ENCODE measurements around the gene ZNF554.

ZNF554 gene

DNA sequence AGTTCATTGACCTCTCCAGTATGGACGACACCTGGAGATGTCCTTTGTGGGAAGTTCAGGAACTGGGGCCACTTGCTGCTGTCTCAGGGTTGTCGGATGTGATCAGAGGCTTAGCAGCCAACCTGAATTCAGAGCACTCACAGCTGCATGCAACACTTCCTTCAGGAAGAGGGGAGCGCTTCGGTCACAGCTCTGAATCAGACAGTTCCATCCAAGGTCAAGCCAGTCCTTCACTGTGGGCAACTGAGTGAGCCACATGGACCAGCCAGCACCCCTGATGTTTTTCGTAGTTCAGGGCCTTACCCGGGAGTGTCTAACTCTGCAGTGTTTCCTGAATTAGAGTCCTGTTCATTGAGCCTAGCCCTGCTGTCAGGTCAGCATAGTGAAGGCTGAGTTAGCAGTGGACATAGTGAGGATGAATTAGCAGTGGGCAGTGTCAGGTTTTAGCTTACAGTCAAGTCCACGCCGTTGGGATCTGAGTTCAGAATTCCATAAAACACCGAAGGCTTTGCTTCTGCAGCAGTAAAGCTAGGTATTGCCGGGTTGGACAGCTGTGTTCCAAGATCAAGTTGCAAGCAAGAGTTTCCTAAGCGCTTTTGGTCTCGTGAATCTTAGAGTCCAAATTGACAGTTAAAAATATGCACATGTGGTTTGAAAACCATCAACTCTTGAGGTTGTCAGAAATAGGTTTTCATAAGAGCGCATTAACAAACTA, 26.7 kb downstream of the ZNF554 start:
- TF ChIP-seq SIN3A (IDR thresholded peaks at IDR 0.05; ENCODE audit: borderline replicate concordance, insufficient read depth, low read length) (no peak), TAF1 (IDR thresholded peaks at IDR 0.05; ENCODE audit: borderline replicate concordance, insufficient read depth, low read length) (no peak), FOXP2 (optimal IDR thresholded peaks at IDR 0.05; ENCODE audit: borderline replicate concordance, extremely low read depth, extremely low read length, insufficient read depth) (no peak), POLR2AphosphoS5 (IDR thresholded peaks at IDR 0.05; ENCODE audit: low read depth, low read length) (no peak)

DNA sequence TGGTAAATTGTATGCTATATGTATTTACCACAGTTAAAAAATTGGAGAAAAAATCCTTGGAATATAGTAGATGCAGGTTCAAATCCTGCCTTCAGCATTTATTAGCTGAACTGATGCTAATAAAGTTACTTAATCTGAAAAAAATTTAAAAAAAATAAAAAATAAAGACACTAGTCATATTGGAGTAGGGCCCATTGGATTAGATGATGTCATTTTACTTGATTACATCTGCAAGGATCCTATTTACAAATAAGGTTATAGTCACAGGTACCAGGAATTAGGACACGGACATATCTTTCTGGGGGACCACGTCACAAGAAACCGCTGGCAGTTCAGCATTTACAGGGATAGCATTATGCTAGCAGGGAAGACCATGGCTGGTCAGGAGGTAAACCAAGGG, 27.8 kb downstream of the ZNF554 start:
- TF ChIP-seq, protein P1, sequence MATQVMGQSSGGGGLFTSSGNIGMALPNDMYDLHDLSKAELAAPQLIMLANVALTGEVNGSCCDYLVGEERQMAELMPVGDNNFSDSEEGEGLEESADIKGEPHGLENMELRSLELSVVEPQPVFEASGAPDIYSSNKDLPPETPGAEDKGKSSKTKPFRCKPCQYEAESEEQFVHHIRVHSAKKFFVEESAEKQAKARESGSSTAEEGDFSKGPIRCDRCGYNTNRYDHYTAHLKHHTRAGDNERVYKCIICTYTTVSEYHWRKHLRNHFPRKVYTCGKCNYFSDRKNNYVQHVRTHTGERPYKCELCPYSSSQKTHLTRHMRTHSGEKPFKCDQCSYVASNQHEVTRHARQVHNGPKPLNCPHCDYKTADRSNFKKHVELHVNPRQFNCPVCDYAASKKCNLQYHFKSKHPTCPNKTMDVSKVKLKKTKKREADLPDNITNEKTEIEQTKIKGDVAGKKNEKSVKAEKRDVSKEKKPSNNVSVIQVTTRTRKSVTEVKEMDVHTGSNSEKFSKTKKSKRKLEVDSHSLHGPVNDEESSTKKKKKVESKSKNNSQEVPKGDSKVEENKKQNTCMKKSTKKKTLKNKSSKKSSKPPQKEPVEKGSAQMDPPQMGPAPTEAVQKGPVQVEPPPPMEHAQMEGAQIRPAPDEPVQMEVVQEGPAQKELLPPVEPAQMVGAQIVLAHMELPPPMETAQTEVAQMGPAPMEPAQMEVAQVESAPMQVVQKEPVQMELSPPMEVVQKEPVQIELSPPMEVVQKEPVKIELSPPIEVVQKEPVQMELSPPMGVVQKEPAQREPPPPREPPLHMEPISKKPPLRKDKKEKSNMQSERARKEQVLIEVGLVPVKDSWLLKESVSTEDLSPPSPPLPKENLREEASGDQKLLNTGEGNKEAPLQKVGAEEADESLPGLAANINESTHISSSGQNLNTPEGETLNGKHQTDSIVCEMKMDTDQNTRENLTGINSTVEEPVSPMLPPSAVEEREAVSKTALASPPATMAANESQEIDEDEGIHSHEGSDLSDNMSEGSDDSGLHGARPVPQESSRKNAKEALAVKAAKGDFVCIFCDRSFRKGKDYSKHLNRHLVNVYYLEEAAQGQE (IDR thresholded peaks at IDR 0.05; ENCODE audit: insufficient read depth in 1 of 2, low read depth in 2 of 2, low read length in 2 of 2), result no peak
- TF ChIP-seq SIN3A (IDR thresholded peaks at IDR 0.05; ENCODE audit: borderline replicate concordance, insufficient read depth, low read length), result no peak
- no peak for TF ChIP-seq POLR2AphosphoS5 (IDR thresholded peaks at IDR 0.05; ENCODE audit: low read depth, low read length)
- no peak for TF ChIP-seq FOXP2 (optimal IDR thresholded peaks at IDR 0.05; ENCODE audit: borderline replicate concordance, extremely low read depth, extremely low read length, insufficient read depth)
- no peak for TF ChIP-seq TAF1 (IDR thresholded peaks at IDR 0.05; ENCODE audit: borderline replicate concordance, insufficient read depth, low read length)

GRCh38 chr19:2848616-2849015, 28.9 kb downstream of the ZNF554 start:
- TF ChIP-seq FOXP2 (optimal IDR thresholded peaks at IDR 0.05; ENCODE audit: borderline replicate concordance, extremely low read depth, extremely low read length, insufficient read depth) (no peak), TAF1 (IDR thresholded peaks at IDR 0.05; ENCODE audit: borderline replicate concordance, insufficient read depth, low read length) (no peak), SIN3A (IDR thresholded peaks at IDR 0.05; ENCODE audit: borderline replicate concordance, insufficient read depth, low read length) (no peak), POLR2AphosphoS5 (IDR thresholded peaks at IDR 0.05; ENCODE audit: low read depth, low read length) (no peak)
- TF ChIP-seq, protein P1 (IDR thresholded peaks at IDR 0.05; ENCODE audit: insufficient read depth in 1 of 2, low read depth in 2 of 2, low read length in 2 of 2), result no peak

DNA sequence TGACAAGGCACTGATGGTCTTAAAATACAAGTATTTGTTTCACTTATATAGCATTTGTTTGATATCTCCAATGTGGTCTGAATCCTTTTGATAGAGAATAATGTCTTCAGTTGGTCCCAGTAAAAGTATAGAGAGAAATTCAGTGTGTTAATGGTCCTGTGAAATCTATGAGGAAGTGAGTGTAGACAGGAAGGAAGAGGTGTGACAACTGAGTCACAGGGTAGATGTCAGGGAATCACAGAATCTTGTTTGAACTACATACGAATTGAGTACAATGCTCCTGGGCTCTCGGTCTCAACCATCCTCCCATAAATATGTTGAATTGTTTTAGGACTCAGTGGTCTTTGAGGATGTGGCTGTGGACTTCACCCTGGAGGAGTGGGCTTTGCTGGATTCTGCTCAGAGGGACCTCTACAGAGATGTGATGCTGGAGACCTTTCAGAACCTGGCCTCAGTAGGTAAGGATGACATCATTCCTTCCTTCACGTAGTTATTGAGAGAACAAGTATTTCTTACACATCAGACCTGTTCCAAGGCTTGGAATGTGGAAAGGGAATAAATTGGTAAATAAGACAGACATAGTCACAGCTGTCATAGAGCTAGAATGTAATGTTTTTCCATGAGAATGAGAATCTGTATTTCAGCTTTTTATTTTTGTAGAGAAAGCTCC, 30.7 kb downstream of the ZNF554 start:
- TF ChIP-seq TAF1 (IDR thresholded peaks at IDR 0.05; ENCODE audit: borderline replicate concordance, insufficient read depth, low read length), result no peak
- TF ChIP-seq, protein P1 (IDR thresholded peaks at IDR 0.05; ENCODE audit: insufficient read depth in 1 of 2, low read depth in 2 of 2, low read length in 2 of 2), result no peak
- TF ChIP-seq POLR2AphosphoS5 (IDR thresholded peaks at IDR 0.05; ENCODE audit: low read depth, low read length), result no peak
- TF ChIP-seq FOXP2 (optimal IDR thresholded peaks at IDR 0.05; ENCODE audit: borderline replicate concordance, extremely low read depth, extremely low read length, insufficient read depth), result no peak
- no peak for TF ChIP-seq SIN3A (IDR thresholded peaks at IDR 0.05; ENCODE audit: borderline replicate concordance, insufficient read depth, low read length)

DNA sequence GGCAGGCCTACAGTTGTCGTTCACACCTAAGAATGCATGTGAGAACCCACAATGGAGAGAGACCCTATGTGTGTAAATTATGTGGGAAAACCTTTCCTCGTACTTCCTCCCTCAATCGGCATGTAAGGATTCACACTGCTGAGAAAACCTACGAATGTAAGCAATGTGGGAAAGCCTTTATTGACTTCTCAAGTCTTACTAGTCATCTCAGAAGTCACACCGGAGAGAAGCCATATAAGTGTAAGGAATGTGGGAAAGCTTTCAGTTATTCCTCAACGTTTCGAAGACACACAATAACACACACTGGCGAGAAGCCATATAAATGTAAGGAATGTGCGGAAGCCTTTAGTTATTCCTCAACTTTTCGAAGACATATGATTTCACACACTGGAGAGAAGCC, 32.9 kb downstream of the ZNF554 start:
- TF ChIP-seq, protein P1 (IDR thresholded peaks at IDR 0.05; ENCODE audit: insufficient read depth in 1 of 2, low read depth in 2 of 2, low read length in 2 of 2), result no peak
- no peak for TF ChIP-seq FOXP2 (optimal IDR thresholded peaks at IDR 0.05; ENCODE audit: borderline replicate concordance, extremely low read depth, extremely low read length, insufficient read depth)
- no peak for TF ChIP-seq SIN3A (IDR thresholded peaks at IDR 0.05; ENCODE audit: borderline replicate concordance, insufficient read depth, low read length)
- TF ChIP-seq POLR2AphosphoS5 (IDR thresholded peaks at IDR 0.05; ENCODE audit: low read depth, low read length), result no peak
- no peak for TF ChIP-seq TAF1 (IDR thresholded peaks at IDR 0.05; ENCODE audit: borderline replicate concordance, insufficient read depth, low read length)
